ENCODE results near the gene AKAP9. TPM values are rescaled to one million over a fixed set of nuclear protein-coding genes. Genes with fewer than 3 reads are reported as not detected.

Gene AKAP9
- total and polyA plus RNA-seq, 2 donors (not counting 3 experiments of a cell fraction or from before 2014, with no cell fraction given), result 9.5 to 51.6 TPM

DNA sequence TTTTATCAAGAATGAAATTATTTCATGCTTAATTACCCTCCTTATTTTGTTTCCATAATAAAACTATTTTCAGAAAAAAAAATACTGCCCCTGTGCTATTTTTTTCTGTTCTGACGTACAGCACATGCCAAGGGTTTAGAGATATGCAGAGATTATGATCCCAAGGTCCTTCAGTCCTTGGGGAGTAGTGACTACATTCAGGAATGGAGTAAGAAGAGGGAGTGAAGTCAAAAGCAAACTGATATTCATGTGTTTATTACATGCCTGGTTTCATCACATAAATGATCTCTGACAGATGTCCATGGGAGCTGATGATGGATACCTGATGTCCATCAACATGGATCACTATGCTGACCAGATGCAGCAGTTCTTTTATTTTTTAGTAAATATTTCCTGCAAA is 17.2 kb downstream of the AKAP9 start:
- BruUV-seq (replicated peaks), result no TSS peak
- no peaks in the 10 kb centered on the region for H3K9me1 ChIP-seq (replicated peaks; ENCODE audit: control insufficient read depth, extremely low read depth, insufficient read depth, low read length)
- intact Hi-C loops (cut with micrococcal nuclease) (no loop called here), dilution Hi-C loops (cut with MboI; ENCODE audit: extremely low pct_ligation_motif_present, low sequenced_read_pairs) (no loop called here)
- H3K4me2 ChIP-seq (ENCODE audit: insufficient read depth, low read length), result no peak overlapping the region
- no peak for FAIRE-seq
- peaks cover 11% of the 10 kb centered on the region for H3K4me1 ChIP-seq (ENCODE audit: control insufficient read depth, extremely low read depth, insufficient read depth, low read length)
- H4K20me1 ChIP-seq (replicated peaks; ENCODE audit: control insufficient read depth, extremely low read depth, insufficient read depth, low read length), result no peaks in the 10 kb centered on the region
- ChIA-PET CTCF (no interaction called here), POLR2A (no interaction called here)
- no peak for DNase-seq (ENCODE audit: low read depth, low spot score)
- no peak overlapping the region for H3K9ac ChIP-seq (replicated peaks; ENCODE audit: extremely low read depth, insufficient read depth, low read length)
- TF ChIP-seq POLR2A (IDR thresholded peaks at IDR 0.05; ENCODE audit: low read depth, low read length) (no peak), MYC (IDR thresholded peaks at IDR 0.05; ENCODE audit: low read depth, low read length) (no peak), EZH2 (IDR thresholded peaks at IDR 0.05; ENCODE audit: borderline replicate concordance, low read depth, low read length, severe bottlenecking) (no peak), POLR2AphosphoS5 (IDR thresholded peaks at IDR 0.05; ENCODE audit: insufficient read depth, low read depth, low read length) (no peak), FOS (IDR thresholded peaks at IDR 0.05; ENCODE audit: borderline replicate concordance, insufficient read depth, low read length) (no peak), JUN (IDR thresholded peaks at IDR 0.05; ENCODE audit: borderline replicate concordance, insufficient read depth, insufficient read length, low read depth) (no peak), GATA2 (IDR thresholded peaks at IDR 0.05; ENCODE audit: insufficient read depth, insufficient read length, low read depth, low read length) (no peak)
- TF ChIP-seq, protein P1, sequence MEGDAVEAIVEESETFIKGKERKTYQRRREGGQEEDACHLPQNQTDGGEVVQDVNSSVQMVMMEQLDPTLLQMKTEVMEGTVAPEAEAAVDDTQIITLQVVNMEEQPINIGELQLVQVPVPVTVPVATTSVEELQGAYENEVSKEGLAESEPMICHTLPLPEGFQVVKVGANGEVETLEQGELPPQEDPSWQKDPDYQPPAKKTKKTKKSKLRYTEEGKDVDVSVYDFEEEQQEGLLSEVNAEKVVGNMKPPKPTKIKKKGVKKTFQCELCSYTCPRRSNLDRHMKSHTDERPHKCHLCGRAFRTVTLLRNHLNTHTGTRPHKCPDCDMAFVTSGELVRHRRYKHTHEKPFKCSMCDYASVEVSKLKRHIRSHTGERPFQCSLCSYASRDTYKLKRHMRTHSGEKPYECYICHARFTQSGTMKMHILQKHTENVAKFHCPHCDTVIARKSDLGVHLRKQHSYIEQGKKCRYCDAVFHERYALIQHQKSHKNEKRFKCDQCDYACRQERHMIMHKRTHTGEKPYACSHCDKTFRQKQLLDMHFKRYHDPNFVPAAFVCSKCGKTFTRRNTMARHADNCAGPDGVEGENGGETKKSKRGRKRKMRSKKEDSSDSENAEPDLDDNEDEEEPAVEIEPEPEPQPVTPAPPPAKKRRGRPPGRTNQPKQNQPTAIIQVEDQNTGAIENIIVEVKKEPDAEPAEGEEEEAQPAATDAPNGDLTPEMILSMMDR (IDR thresholded peaks at IDR 0.05; ENCODE audit: extremely low read depth in 1 of 2, insufficient read depth in 1 of 2, low read depth in 1 of 2, low read length in 2 of 2), result no peak
- TF ChIP-seq, protein P2, sequence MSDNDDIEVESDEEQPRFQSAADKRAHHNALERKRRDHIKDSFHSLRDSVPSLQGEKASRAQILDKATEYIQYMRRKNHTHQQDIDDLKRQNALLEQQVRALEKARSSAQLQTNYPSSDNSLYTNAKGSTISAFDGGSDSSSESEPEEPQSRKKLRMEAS (IDR thresholded peaks at IDR 0.05; ENCODE audit: insufficient read depth, insufficient read length), result no peak
- no peaks in the 10 kb centered on the region for H3K36me3 ChIP-seq (ENCODE audit: control insufficient read depth in 2 of 2, extremely low read depth in 1 of 2, insufficient read depth in 2 of 2, low read length in 2 of 2)
- no peak overlapping the region for H3K4me3 ChIP-seq (replicated peaks in 1 of 3; ENCODE audit: insufficient read depth in 1 of 3, low read depth in 1 of 3, low read length in 3 of 3)
- H3K79me2 ChIP-seq (ENCODE audit: control insufficient read depth, insufficient read depth, low read length), result peaks cover 26% of the 10 kb centered on the region
- H3K27me3 ChIP-seq (ENCODE audit: control insufficient read depth in 2 of 2, insufficient read depth in 2 of 2, low read length in 2 of 2), result no peaks in the 10 kb centered on the region
- no peak overlapping the region for H2AFZ ChIP-seq (ENCODE audit: low read depth, low read length)
- H3K27ac ChIP-seq (ENCODE audit: insufficient read depth, low read depth, low read length), result no peak overlapping the region
- H3K9me3 ChIP-seq (replicated peaks; ENCODE audit: control insufficient read depth, insufficient read depth, low read length), result no peaks in the 10 kb centered on the region

Data from endothelial cell of umbilical vein (primary cell).